ENCODE data around the gene SYK.
A peak's percentile ranks its signal among the peaks of the same experiment; 100 is the strongest.
"Not testable (repeated sequence)": the region's sequence is repeated elsewhere in the genome, so short reads cannot be mapped to it uniquely, and the experiment has no call there.

Gene SYK

GRCh38 chr9:90801241-90801972 is at the start of gene SYK:
Gene SYK (plus strand): TSS chr9:90801819. CDS start chr9:90843899, 42,080 bp downstream.
- peak within 1 kb of the TSS; percentile 79 for H3K4me3 ChIP-seq (ENCODE audit: low read length)
- H3K27me3 ChIP-seq (ENCODE audit: insufficient read depth, low read length), result peaks cover 58% of the 10 kb centered on the region
- H3K27ac ChIP-seq (ENCODE audit: low read length), result no peak within 1 kb of the TSS
- H3K9me3 ChIP-seq (ENCODE audit: insufficient read depth, low read depth, low read length), result no peaks in the 10 kb centered on the region
- H3K4me1 ChIP-seq (ENCODE audit: insufficient read depth, low read length), result peaks cover 3% of the 10 kb centered on the region; the same call in 1 of the 2 replicates
- peak within 1 kb of the TSS; percentile 61; the same call in 1 of the 2 replicates for H3K9ac ChIP-seq (ENCODE audit: low read depth, low read length)
- H3K36me3 ChIP-seq (ENCODE audit: insufficient read depth, low read depth, low read length), result no peaks in the 10 kb centered on the region

GRCh38 chr9:90755514-90756371 is 45.9 kb upstream of the SYK start:
- H3K27ac ChIP-seq (ENCODE audit: low read length); H3K4me3 ChIP-seq (ENCODE audit: low read length); H3K36me3 ChIP-seq (ENCODE audit: insufficient read depth, low read depth, low read length); H3K4me1 ChIP-seq (ENCODE audit: insufficient read depth, low read length); H3K9ac ChIP-seq (ENCODE audit: low read depth, low read length); H3K27me3 ChIP-seq (ENCODE audit: insufficient read depth, low read length); H3K9me3 ChIP-seq (ENCODE audit: insufficient read depth, low read depth, low read length): not testable (repeated sequence)

GRCh38 chr9:90760577-90760976 is 41.0 kb upstream of the SYK start:
- H3K9me3 ChIP-seq (ENCODE audit: insufficient read depth, low read depth, low read length); H3K4me1 ChIP-seq (ENCODE audit: insufficient read depth, low read length); H3K36me3 ChIP-seq (ENCODE audit: insufficient read depth, low read depth, low read length); H3K27ac ChIP-seq (ENCODE audit: low read length); H3K4me3 ChIP-seq (ENCODE audit: low read length); H3K9ac ChIP-seq (ENCODE audit: low read depth, low read length); H3K27me3 ChIP-seq (ENCODE audit: insufficient read depth, low read length): not testable (repeated sequence)

GRCh38 chr9:90766731-90767130 is 34.9 kb upstream of the SYK start:
- Histone ChIP-seq H3K4me1 (ENCODE audit: insufficient read depth, low read length) (no peaks in the 10 kb centered on the region), H3K36me3 (ENCODE audit: insufficient read depth, low read depth, low read length) (no peaks in the 10 kb centered on the region), H3K4me3 (ENCODE audit: low read length) (no peak overlapping the region), H3K27me3 (ENCODE audit: insufficient read depth, low read length) (no peaks in the 10 kb centered on the region), H3K9me3 (ENCODE audit: insufficient read depth, low read depth, low read length) (peaks cover 60% of the 10 kb centered on the region), H3K9ac (ENCODE audit: low read depth, low read length) (no peak overlapping the region), H3K27ac (ENCODE audit: low read length) (no peak overlapping the region)

GRCh38 chr9:90767523-90768100 is 34.0 kb upstream of the SYK start:
- Histone ChIP-seq H3K4me3 (ENCODE audit: low read length) (no peak overlapping the region), H3K9ac (ENCODE audit: low read depth, low read length) (no peak overlapping the region), H3K27me3 (ENCODE audit: insufficient read depth, low read length) (no peaks in the 10 kb centered on the region), H3K27ac (ENCODE audit: low read length) (no peak overlapping the region), H3K4me1 (ENCODE audit: insufficient read depth, low read length) (no peaks in the 10 kb centered on the region), H3K9me3 (ENCODE audit: insufficient read depth, low read depth, low read length) (peaks cover 60% of the 10 kb centered on the region), H3K36me3 (ENCODE audit: insufficient read depth, low read depth, low read length) (no peaks in the 10 kb centered on the region)

- H3K9me3 ChIP-seq (ENCODE audit: insufficient read depth, low read depth, low read length), result peaks cover 52% of the 10 kb centered on the region
- no peaks in the 10 kb centered on the region for H3K4me1 ChIP-seq (ENCODE audit: insufficient read depth, low read length)
- no peaks in the 10 kb centered on the region for H3K27me3 ChIP-seq (ENCODE audit: insufficient read depth, low read length)
- H3K36me3 ChIP-seq (ENCODE audit: insufficient read depth, low read depth, low read length), result no peaks in the 10 kb centered on the region
- no peak overlapping the region for H3K9ac ChIP-seq (ENCODE audit: low read depth, low read length)
- no peak overlapping the region for H3K27ac ChIP-seq (ENCODE audit: low read length)
- H3K4me3 ChIP-seq (ENCODE audit: low read length), result no peak overlapping the region
These were observed 31.4 kb upstream of the SYK start for GRCh38 chr9:90770182-90770738.

GRCh38 chr9:90770927-90771326 is 30.7 kb upstream of the SYK start:
- Histone ChIP-seq H3K4me1 (ENCODE audit: insufficient read depth, low read length) (no peaks in the 10 kb centered on the region), H3K36me3 (ENCODE audit: insufficient read depth, low read depth, low read length) (no peaks in the 10 kb centered on the region), H3K27me3 (ENCODE audit: insufficient read depth, low read length) (no peaks in the 10 kb centered on the region), H3K9me3 (ENCODE audit: insufficient read depth, low read depth, low read length) (peaks cover 49% of the 10 kb centered on the region), H3K9ac (ENCODE audit: low read depth, low read length) (no peak overlapping the region), H3K4me3 (ENCODE audit: low read length) (no peak overlapping the region), H3K27ac (ENCODE audit: low read length) (no peak overlapping the region)

GRCh38 chr9:90772386-90772785 is 29.2 kb upstream of the SYK start:
- Histone ChIP-seq H3K27ac (ENCODE audit: low read length) (no peak overlapping the region), H3K36me3 (ENCODE audit: insufficient read depth, low read depth, low read length) (no peaks in the 10 kb centered on the region), H3K4me3 (ENCODE audit: low read length) (no peak overlapping the region), H3K9ac (ENCODE audit: low read depth, low read length) (no peak overlapping the region), H3K27me3 (ENCODE audit: insufficient read depth, low read length) (no peaks in the 10 kb centered on the region), H3K9me3 (ENCODE audit: insufficient read depth, low read depth, low read length) (peaks cover 34% of the 10 kb centered on the region), H3K4me1 (ENCODE audit: insufficient read depth, low read length) (no peaks in the 10 kb centered on the region)

- Histone ChIP-seq H3K4me3 (ENCODE audit: low read length) (no peak overlapping the region), H3K36me3 (ENCODE audit: insufficient read depth, low read depth, low read length) (no peaks in the 10 kb centered on the region), H3K4me1 (ENCODE audit: insufficient read depth, low read length) (no peaks in the 10 kb centered on the region; the same call in 1 of the 2 replicates), H3K27me3 (ENCODE audit: insufficient read depth, low read length) (no peaks in the 10 kb centered on the region), H3K27ac (ENCODE audit: low read length) (no peak overlapping the region), H3K9me3 (ENCODE audit: insufficient read depth, low read depth, low read length) (peaks cover 24% of the 10 kb centered on the region), H3K9ac (ENCODE audit: low read depth, low read length) (no peak overlapping the region)
These were observed 28.0 kb upstream of the SYK start for GRCh38 chr9:90773617-90774016.

GRCh38 chr9:90774071-90774470 is 27.5 kb upstream of the SYK start:
- H3K27ac ChIP-seq (ENCODE audit: low read length), result no peak overlapping the region
- no peaks in the 10 kb centered on the region for H3K27me3 ChIP-seq (ENCODE audit: insufficient read depth, low read length)
- H3K9ac ChIP-seq (ENCODE audit: low read depth, low read length), result no peak overlapping the region
- H3K4me3 ChIP-seq (ENCODE audit: low read length), result no peak overlapping the region
- peaks cover 19% of the 10 kb centered on the region for H3K9me3 ChIP-seq (ENCODE audit: insufficient read depth, low read depth, low read length)
- peaks cover 3% of the 10 kb centered on the region; the same call in 1 of the 2 replicates for H3K4me1 ChIP-seq (ENCODE audit: insufficient read depth, low read length)
- H3K36me3 ChIP-seq (ENCODE audit: insufficient read depth, low read depth, low read length), result no peaks in the 10 kb centered on the region

GRCh38 chr9:90774682-90775081 is 26.9 kb upstream of the SYK start:
- Histone ChIP-seq H3K27me3 (ENCODE audit: insufficient read depth, low read length) (no peaks in the 10 kb centered on the region), H3K9ac (ENCODE audit: low read depth, low read length) (no peak overlapping the region), H3K4me1 (ENCODE audit: insufficient read depth, low read length) (peaks cover 7% of the 10 kb centered on the region; the same call in 1 of the 2 replicates), H3K4me3 (ENCODE audit: low read length) (no peak overlapping the region), H3K36me3 (ENCODE audit: insufficient read depth, low read depth, low read length) (no peaks in the 10 kb centered on the region), H3K9me3 (ENCODE audit: insufficient read depth, low read depth, low read length) (peaks cover 14% of the 10 kb centered on the region), H3K27ac (ENCODE audit: low read length) (no peak overlapping the region)
